B cell (primary cell): ENCODE results near the gene USP7. TPM values are rescaled to one million over a fixed set of nuclear protein-coding genes. Genes with fewer than 3 reads are reported as not detected.

Source experiments
- ATAC-seq: fragments of 200-7000 bp; cut with Tn5 transposase; one replicate; pipeline ENCODE4 v1.10.0; 2021; ENCODE audit warnings: low read depth, mild to moderate bottlenecking, moderate number of reproducible peaks, moderate library complexity
- CTCF ChIA-PET: fragments of 350-600 bp; sonication (Branson Sonifier 250); formaldehyde crosslinking; loops from one replicate; lab custom pipeline; 2021; ENCODE audit warnings: antibody characterized with exemption, inconsistent platforms; lab: Charles Lee
- POLR2A ChIA-PET: fragments of 350-600 bp; sonication (Branson Sonifier 250); formaldehyde crosslinking; loops from one replicate; lab custom pipeline; 2021; ENCODE audit warnings: antibody characterized with exemption; lab: Charles Lee
- DNase-seq: peaks from one replicate; pipeline ENCODE4 v3.0.0; 2013
- H2AFZ ChIP-seq: 2 replicates; pipeline ENCODE4 v1.6.1; 2012; ENCODE audit warnings: mild to moderate bottlenecking, low read depth, low read length; ENCODE audit not compliant: insufficient read depth, poor library complexity, severe bottlenecking
- H3K27ac ChIP-seq, 2 donors: 1 replicate in 1 of 2; 2 replicates in 1 of 2; pipeline ENCODE4 v1.5.1; 2012 to 2013; ENCODE audit warnings: low read length in 2 of 2, mild to moderate bottlenecking in 2 of 2, moderate library complexity in 1 of 2
- H3K27me3 ChIP-seq, 4 experiments: fragments of 200-600 bp in 1 of 4; sonication (generic) in 1 of 4; replicated peaks in 1 of 4; 1 replicate in 2 of 4; 2 replicates in 2 of 4; pipeline versions ENCODE4 v1.6.1 to v1.7.0; 2013 to 2016; ENCODE audit warnings: low read length in 3 of 4, mild to moderate bottlenecking in 2 of 4, mixed read lengths in 1 of 4, moderate library complexity in 1 of 4; ENCODE audit not compliant: insufficient read depth in 4 of 4, control insufficient read depth in 3 of 4; ENCODE audit errors: control extremely low read depth in 1 of 4
- H3K36me3 ChIP-seq, 2 experiments: replicated peaks in 1 of 2; 1 replicate in 1 of 2; 2 replicates in 1 of 2; pipeline versions ENCODE4 v1.6.1 to v1.7.1; 2013; ENCODE audit warnings: low read length in 1 of 2; ENCODE audit not compliant: insufficient read depth in 2 of 2, control insufficient read depth in 1 of 2; ENCODE audit errors: control extremely low read depth in 1 of 2, extremely low read depth in 1 of 2
- H3K4me1 ChIP-seq, 2 donors: fragments of 200-600 bp in 1 of 2; sonication (generic) in 1 of 2; 1 replicate in 1 of 2; 2 replicates in 1 of 2; pipeline versions ENCODE4 v1.5.1 to v1.6.1; 2013 to 2017; ENCODE audit warnings: low read length in 2 of 2; ENCODE audit not compliant: control insufficient read depth in 2 of 2, insufficient read depth in 2 of 2
- H3K4me2 ChIP-seq: replicated peaks from 2 replicates; pipeline ENCODE3; 2012; ENCODE audit warnings: mild to moderate bottlenecking, low read depth, low read length; ENCODE audit not compliant: poor library complexity, severe bottlenecking
- H3K4me3 ChIP-seq, 5 experiments: fragments of 200-600 bp in 1 of 5; sonication (generic) in 1 of 5; 1 replicate in 3 of 5; 2 replicates in 2 of 5; pipeline versions ENCODE4 v1.5.1 to v1.7.0; 2011 to 2016; ENCODE audit warnings: low read length in 4 of 5, mild to moderate bottlenecking in 4 of 5, low read depth in 2 of 5, control low read depth in 1 of 5, moderate library complexity in 1 of 5; ENCODE audit not compliant: insufficient read depth in 1 of 5; ENCODE audit errors: control extremely low read depth in 1 of 5, extremely low read depth in 1 of 5
- H3K79me2 ChIP-seq: fragments of 200-600 bp; sonication (generic); one replicate; pipeline ENCODE4 v1.6.0; 2016; ENCODE audit warnings: low read length; ENCODE audit not compliant: control insufficient read depth, insufficient read depth
- H3K9ac ChIP-seq: fragments of 200-600 bp; sonication (generic); 2 replicates; pipeline ENCODE4 v1.6.1; 2017; ENCODE audit warnings: mild to moderate bottlenecking, low read length, moderate library complexity
- H3K9me3 ChIP-seq, 3 donors: one replicate each; pipeline versions ENCODE4 v1.6.1 to v1.7.1; 2013; ENCODE audit warnings: low read length in 2 of 3; ENCODE audit not compliant: control insufficient read depth in 2 of 3, insufficient read depth in 1 of 3; ENCODE audit errors: control extremely low read depth in 1 of 3
- H4K20me1 ChIP-seq: 2 replicates; pipeline ENCODE4 v1.6.0; 2012; ENCODE audit warnings: mild to moderate bottlenecking, low read length; ENCODE audit not compliant: insufficient read depth, control insufficient read depth, poor library complexity, severe bottlenecking
- H3K27ac Mint-ChIP-seq: one replicate; pipeline ENCODE4 v1.8.0; 2021; ENCODE audit warnings: mixed read lengths
- H3K27me3 Mint-ChIP-seq: one replicate; pipeline ENCODE4 v1.8.0; 2021; ENCODE audit warnings: mixed read lengths
- H3K4me1 Mint-ChIP-seq: one replicate; pipeline ENCODE4 v1.8.0; 2021; ENCODE audit warnings: mixed read lengths
- H3K4me3 Mint-ChIP-seq: one replicate; pipeline ENCODE4 v1.8.0; 2021; ENCODE audit warnings: mixed read lengths
- H3K9me3 Mint-ChIP-seq: one replicate; pipeline ENCODE4 v1.8.0; 2022; ENCODE audit warnings: mixed read lengths; ENCODE audit not compliant: insufficient read depth
- CTCF ChIP-seq: fragments of 200-600 bp; IDR thresholded peaks from one replicate; pipeline ENCODE4 v1.8.0; 2022; ENCODE audit warnings: antibody characterized with exemption, mild to moderate bottlenecking
- EZH2 ChIP-seq: IDR thresholded peaks from 2 replicates; pipeline ENCODE4 v1.6.1; 2012; ENCODE audit warnings: borderline replicate concordance, low read depth, mild to moderate bottlenecking, moderate library complexity, low read length; ENCODE audit not compliant: insufficient read depth, poor library complexity, severe bottlenecking
- WGBS: methylation state at CpG from one replicate; pipeline ENCODE4 v1.1.5; 2013; ENCODE audit warnings: missing lambda C conversion rate; ENCODE audit not compliant: insufficient coverage; 5-methylcytosine and 5-hydroxymethylcytosine counted together
- intact Hi-C: fragments of 100-400 bp; cut with micrococcal nuclease; formaldehyde crosslinking; loops from one replicate; pipeline ENCODE4 v1.10.0; 2022
- polyA plus RNA-seq: library from polyadenylated mRNA; depleted of rRNA; stranded (reverse); fragments of >200 nt; gene quantifications from 2 replicates; pipeline ENCODE4 v1.2.3, GENCODE V29; 2012
- total RNA-seq, 2 donors: library from RNA; stranded (reverse); fragments of 120-200 nt in 1 of 2; gene quantifications; 1 replicate in 1 of 2; 2 replicates in 1 of 2; pipeline versions ENCODE4 v1.2.3 to v1.2.4, GENCODE V29; 2013 to 2022

USP7 gene
- total and polyA plus RNA-seq, 2 donors (not counting 1 experiment from before 2014, with no cell fraction given): 27.4 to 223 TPM

GRCh38 chr16:9003322-9003721 lies 39.6 kb upstream of the USP7 start:
- no peak for TF ChIP-seq EZH2
- TF ChIP-seq CTCF: no peak
- peaks cover 1 to 2% of the 10 kb centered on the region in 2 donors for H3K4me1 ChIP-seq
- no peak overlapping the region for H2AFZ ChIP-seq
- H3K27ac Mint-ChIP-seq: no peak overlapping the region
- CTCF ChIA-PET: no interaction called here
- WGBS: 90% methylated on average over 3 of the region's 5 CpGs
- POLR2A ChIA-PET: no interaction called here
- peaks cover 1% of the 10 kb centered on the region for H3K4me1 Mint-ChIP-seq
- peaks cover 12% of the 10 kb centered on the region for H3K27me3 Mint-ChIP-seq
- H3K9me3 ChIP-seq: no peaks in the 10 kb centered on the region
- no peak for DNase-seq
- H3K4me3 ChIP-seq: no peak overlapping the region
- intact Hi-C loops: no loop called here
- H3K79me2 ChIP-seq: no peaks in the 10 kb centered on the region
- no peaks in the 10 kb centered on the region for H3K36me3 ChIP-seq
- no peak overlapping the region for H3K9ac ChIP-seq
- no peak for ATAC-seq
- H4K20me1 ChIP-seq: no peaks in the 10 kb centered on the region
- H3K27me3 ChIP-seq: peaks cover 0 to 3% (median 1%) of the 10 kb centered on the region in 4 experiments
- no peak overlapping the region for H3K27ac ChIP-seq
- H3K4me3 Mint-ChIP-seq: no peak overlapping the region
- H3K4me2 ChIP-seq: no peak overlapping the region
- no peaks in the 10 kb centered on the region for H3K9me3 Mint-ChIP-seq

- Histone ChIP-seq H2AFZ (no peak overlapping the region), H3K4me2 (no peak overlapping the region), H3K36me3 (no peaks in the 10 kb centered on the region), H3K4me3 (no peak overlapping the region), H4K20me1 (no peaks in the 10 kb centered on the region), H3K27me3 (no peaks in the 10 kb centered on the region), H3K79me2 (no peaks in the 10 kb centered on the region), H3K27ac (no peak overlapping the region), H3K9me3 (no peaks in the 10 kb centered on the region), H3K4me1 (no peaks in the 10 kb centered on the region), H3K9ac (no peak overlapping the region)
- Mint-ChIP-seq H3K4me3 (no peak overlapping the region), H3K27me3 (peaks cover 4% of the 10 kb centered on the region), H3K9me3 (no peaks in the 10 kb centered on the region), H3K27ac (no peak overlapping the region), H3K4me1 (no peaks in the 10 kb centered on the region)
- TF ChIP-seq CTCF (no peak), EZH2 (no peak)
- ChIA-PET CTCF (no interaction called here), POLR2A (no interaction called here)
- DNase-seq: no peak
- 100% methylated on average over 2 of the region's 2 CpGs for WGBS
- intact Hi-C loops: no loop called here
- no peak for ATAC-seq
Observed at GRCh38 chr16:9002042-9002441, 38.3 kb upstream of the USP7 start.
